Measurements from ENCODE around the gene EBF4.

EBF4 gene, protein sequence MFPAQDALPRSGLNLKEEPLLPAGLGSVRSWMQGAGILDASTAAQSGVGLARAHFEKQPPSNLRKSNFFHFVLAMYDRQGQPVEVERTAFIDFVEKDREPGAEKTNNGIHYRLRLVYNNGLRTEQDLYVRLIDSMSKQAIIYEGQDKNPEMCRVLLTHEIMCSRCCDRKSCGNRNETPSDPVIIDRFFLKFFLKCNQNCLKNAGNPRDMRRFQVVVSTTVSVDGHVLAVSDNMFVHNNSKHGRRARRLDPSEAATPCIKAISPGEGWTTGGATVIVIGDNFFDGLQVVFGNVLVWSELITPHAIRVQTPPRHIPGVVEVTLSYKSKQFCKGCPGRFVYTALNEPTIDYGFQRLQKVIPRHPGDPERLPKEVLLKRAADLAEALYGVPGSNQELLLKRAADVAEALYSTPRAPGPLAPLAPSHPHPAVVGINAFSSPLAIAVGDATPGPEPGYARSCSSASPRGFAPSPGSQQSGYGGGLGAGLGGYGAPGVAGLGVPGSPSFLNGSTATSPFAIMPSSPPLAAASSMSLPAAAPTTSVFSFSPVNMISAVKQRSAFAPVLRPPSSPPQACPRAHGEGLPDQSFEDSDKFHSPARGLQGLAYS

DNA sequence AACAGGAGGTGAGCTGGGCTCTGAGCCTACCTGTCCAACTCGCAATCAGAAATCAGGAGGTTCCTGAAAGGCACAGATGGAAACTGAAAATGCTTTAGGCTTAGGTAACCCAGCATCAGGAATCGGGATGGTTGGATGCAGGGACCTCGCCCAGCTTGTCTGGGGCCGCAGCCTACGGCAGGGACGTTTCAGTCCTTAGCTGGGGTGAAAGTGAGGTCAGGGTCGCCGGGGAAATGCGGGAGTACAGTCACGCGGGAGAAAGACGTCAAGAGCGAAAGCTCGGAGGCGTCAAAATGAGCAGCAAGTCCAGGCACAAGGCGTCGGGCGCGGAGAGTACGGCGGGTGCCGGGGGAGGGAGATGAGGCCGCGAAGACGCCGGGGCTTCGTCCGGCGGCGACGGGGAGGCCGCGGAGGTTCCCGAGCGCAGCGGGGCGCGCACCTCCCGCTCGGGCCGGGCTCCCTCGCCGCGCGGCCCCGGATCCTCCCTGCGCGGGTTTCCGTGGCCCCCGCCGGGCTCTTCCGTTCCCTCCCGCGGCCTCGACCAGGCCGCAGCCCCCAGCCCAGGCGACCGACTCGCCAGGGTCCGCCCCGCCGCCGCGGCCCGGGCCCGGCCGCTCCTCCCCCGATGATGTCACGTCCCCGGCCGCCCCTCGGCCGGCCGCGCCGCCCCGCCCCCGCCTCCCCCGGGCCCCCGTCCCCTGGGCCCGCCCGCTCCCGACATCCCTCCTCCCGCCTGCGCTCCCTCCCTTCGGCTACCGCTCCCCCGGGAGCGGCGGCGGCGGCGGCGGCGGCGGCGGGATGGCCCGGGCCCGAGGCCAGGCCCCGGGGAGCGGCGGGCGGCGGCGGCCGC, at the start of gene EBF4:
Gene EBF4 (plus strand): TSS at position 745 of the 850 bp plus-strand sequence. CDS start 866 bp downstream, outside the sequence.
- Mint-ChIP-seq H3K27ac (peak within 1 kb of the TSS; percentile 72), H3K36me3 (ENCODE audit: low read depth) (peaks cover 1% of the 10 kb centered on the region), H3K9me3 (no peaks in the 10 kb centered on the region), H3K4me1 (peaks cover 25% of the 10 kb centered on the region), H3K4me3 (peak within 1 kb of the TSS; percentile 84), H3K27me3 (peaks cover 46% of the 10 kb centered on the region)
- peak; percentile 11 for ATAC-seq
- peak; percentile 32 for DNase-seq

DNA sequence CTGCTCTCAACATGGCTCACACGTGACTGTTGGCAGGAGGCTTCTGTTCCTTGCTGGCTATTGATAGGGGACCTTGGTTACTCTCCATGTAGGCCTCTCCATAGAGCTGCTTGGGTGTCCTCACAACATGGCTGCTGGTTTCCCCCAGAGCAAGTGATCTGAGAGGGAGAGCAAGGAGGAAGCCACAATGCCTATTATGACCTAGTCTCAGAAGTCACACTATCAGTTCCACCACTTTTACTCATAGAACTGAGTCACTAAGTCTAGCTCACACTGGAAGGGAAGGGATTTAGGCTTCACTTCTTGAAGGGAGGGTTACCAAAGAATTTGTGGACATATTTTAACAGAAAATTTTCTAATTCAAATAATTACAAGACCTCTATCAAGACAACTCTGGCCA, 48.9 kb upstream of the EBF4 start:
- Mint-ChIP-seq H3K36me3 (ENCODE audit: low read depth) (no peaks in the 10 kb centered on the region), H3K9me3 (no peaks in the 10 kb centered on the region), H3K4me3 (no peak overlapping the region), H3K4me1 (no peaks in the 10 kb centered on the region), H3K27ac (no peak overlapping the region), H3K27me3 (no peaks in the 10 kb centered on the region)
- DNase-seq (no peak), ATAC-seq (peak; percentile 49)

DNA sequence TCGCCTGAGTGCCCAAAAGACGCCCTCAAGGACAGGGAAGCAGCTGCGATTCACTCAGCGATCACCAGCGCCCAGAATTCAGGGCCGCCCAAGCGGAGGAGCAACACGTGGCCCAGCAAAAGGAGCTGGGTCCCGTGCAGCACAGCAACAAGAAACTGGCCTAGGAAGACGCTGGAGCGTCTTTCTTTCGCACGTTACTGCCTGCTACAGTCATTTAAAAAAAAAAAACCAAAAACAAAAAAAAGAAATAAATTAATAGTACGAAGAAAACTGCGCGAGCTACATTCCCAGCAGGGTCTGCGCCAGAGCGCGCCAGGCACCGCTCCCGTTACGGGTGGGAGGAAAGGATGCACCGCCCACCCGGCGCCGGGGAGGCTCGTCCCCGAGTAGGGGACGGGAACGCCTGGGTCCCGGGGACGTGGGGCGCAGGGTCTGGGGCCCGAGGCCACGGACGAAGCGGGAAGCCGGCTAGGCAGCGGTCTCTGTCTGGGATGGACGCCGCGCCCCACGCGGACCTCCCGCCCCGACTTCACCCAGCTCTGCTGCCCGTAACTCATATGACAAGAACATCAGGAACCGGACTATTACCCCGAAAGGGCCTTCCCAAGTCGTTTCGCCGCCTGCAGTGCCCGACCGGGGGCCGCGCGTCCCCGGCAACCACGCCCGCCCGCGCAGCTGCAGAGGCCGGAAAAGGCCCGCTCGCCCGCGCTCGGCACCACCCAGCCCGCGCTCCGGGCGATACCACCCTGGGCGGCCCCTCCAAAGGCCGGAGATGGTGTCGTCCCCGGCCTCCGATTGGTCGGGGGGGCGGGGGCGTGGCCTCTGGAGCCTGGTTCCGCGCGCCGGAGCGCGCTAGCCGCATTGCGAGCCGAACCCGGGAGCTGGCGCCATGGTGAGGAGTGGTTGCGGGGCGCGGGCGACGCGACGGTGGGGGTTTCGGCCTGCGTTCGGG, 40.5 kb upstream of the EBF4 start, which contains the start of gene NOP56:
Gene NOP56 (plus strand): TSS at position 861 of the 952 bp plus-strand sequence. CDS start 29 bp downstream, at position 890.
- H3K9me3 Mint-ChIP-seq: no peaks in the 10 kb centered on the region
- peak within 1 kb of the TSS; percentile 90 for H3K4me3 Mint-ChIP-seq
- ATAC-seq: peak; percentile 83
- H3K27ac Mint-ChIP-seq: peak within 1 kb of the TSS; percentile 92
- H3K4me1 Mint-ChIP-seq: peaks cover 54% of the 10 kb centered on the region
- H3K27me3 Mint-ChIP-seq: no peaks in the 10 kb centered on the region
- peak; percentile 97 for DNase-seq
- peaks cover 44% of the 10 kb centered on the region for H3K36me3 Mint-ChIP-seq (ENCODE audit: low read depth)

DNA sequence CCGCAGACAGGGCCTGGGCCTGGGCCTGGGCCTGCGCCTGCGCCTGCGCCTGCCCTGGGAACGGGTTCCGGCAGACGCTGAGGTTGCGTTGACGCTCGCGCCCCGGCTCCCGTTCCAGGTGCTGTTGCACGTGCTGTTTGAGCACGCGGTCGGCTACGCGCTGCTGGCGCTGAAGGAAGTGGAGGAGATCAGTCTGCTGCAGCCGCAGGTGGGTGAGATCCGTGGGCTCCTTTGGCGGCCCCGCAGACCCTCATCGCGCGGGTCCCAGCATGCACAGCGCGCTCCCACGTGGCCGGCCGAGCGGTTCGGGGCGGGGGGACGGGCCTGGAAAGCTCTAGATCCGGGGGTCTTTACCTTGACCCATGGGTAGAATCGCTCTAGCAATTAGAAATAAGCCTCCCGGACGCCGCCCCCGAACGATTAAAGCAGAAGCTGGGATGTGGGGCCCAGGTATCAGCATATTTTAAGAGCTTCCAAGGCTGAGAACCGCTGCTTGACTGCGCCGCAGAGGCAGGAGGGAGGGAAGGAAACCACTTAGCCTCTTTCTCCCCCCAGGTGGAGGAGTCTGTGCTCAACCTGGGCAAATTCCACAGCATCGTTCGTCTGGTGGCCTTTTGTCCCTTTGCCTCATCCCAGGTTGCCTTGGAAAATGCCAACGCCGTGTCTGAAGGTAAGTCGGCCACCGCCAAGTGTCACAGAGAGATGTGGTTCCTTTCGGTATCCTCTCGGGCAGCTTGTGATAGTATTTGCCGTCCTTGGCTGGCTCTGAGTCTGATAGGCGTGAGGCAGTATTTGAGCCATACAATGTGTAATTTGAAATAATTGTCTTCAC, 39.6 kb upstream of the EBF4 start:
- H3K4me3 Mint-ChIP-seq: peak overlapping the region; percentile 90
- H3K9me3 Mint-ChIP-seq: no peaks in the 10 kb centered on the region
- peaks cover 52% of the 10 kb centered on the region for H3K36me3 Mint-ChIP-seq (ENCODE audit: low read depth)
- H3K27me3 Mint-ChIP-seq: no peaks in the 10 kb centered on the region
- DNase-seq (peak; percentile 56), ATAC-seq (peak; percentile 33)
- H3K27ac Mint-ChIP-seq: peak overlapping the region; percentile 91
- peaks cover 54% of the 10 kb centered on the region for H3K4me1 Mint-ChIP-seq

DNA sequence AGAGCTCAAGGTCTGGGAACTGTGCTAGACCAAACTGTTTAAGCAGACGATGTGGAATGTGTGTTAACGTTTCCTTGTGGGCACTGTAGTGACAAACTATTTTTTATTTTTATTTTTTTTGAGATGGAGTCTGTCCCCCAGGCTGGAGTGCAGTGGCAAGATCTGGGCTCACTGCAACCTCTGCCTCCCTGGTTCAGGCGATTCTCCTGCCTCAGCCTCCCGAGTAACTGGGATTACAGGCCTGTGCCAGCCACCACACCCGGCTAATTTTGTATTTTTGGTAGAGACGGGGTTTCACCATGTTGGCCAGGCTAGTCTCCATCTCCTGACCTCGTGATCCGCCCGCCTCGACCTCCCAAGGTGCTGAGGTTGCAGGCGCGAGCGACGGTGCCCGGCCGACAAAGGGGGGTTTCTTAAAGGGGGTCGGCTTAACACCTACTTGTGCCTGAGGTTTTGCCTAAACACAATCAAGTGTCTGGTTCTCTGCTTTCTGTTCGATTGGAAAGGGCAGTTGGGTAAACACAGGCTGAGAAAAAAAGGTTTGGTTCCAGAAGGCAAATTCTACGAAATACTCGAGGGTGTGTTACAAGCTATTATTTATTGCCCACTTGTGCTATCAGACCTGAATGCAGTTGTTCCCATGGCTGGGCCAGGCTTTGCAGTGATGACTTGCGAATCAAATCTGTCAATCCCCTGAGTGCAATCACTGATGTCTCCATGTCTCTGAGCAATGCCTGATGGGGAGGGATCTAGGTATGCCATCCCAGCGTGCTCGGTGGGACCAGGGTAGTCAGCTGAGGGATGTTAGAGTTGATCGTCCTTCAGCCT, 38.8 kb upstream of the EBF4 start:
- peaks cover 58% of the 10 kb centered on the region for H3K36me3 Mint-ChIP-seq (ENCODE audit: low read depth)

DNA sequence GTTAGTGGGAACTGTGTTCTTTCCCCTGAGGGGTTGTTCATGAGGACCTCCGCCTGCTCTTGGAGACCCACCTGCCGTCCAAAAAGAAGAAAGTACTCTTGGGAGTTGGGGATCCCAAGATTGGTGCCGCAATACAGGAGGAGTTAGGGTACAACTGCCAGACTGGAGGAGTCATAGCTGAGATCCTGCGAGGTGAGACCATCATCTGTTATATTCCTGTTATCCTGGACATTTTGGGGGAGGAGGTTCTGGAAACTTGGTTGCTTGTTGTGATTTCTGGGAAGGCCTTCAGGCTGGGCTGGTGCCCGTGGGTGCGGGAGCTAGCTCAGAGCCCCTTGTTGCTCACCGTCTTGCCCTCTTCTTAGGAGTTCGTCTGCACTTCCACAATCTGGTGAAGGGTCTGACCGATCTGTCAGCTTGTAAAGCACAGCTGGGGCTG, 38.2 kb upstream of the EBF4 start:
- DNase-seq (no peak), ATAC-seq (no peak)
- Mint-ChIP-seq H3K4me1 (peaks cover 54% of the 10 kb centered on the region), H3K9me3 (no peaks in the 10 kb centered on the region), H3K27me3 (no peaks in the 10 kb centered on the region), H3K27ac (peak overlapping the region; percentile 91), H3K4me3 (peak overlapping the region; percentile 90), H3K36me3 (ENCODE audit: low read depth) (peaks cover 60% of the 10 kb centered on the region)

More for the DNA sequence above, 38.8 kb upstream of the EBF4 start:
- DNase-seq (no peak), ATAC-seq (no peak)
- Mint-ChIP-seq H3K9me3 (no peaks in the 10 kb centered on the region), H3K4me1 (peaks cover 54% of the 10 kb centered on the region), H3K4me3 (peak overlapping the region; percentile 90), H3K27me3 (no peaks in the 10 kb centered on the region), H3K27ac (peak overlapping the region; percentile 91)

DNA sequence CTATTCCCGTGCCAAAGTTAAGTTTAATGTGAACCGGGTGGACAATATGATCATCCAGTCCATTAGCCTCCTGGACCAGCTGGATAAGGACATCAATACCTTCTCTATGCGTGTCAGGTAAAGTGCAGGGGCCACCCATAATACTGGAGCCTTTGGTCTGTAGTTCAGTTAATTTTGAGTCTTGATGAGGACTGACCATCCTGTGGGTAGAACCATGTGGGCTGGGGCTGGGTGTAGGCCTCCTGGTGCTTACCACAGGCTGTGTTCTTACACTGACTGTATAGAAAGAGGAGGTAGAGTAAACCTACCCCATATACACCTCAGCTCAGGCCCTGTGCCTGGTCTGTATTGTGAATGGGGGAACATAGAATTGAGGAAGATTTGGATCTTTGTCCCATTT, 37.7 kb upstream of the EBF4 start:
- Mint-ChIP-seq H3K36me3 (ENCODE audit: low read depth) (peaks cover 62% of the 10 kb centered on the region), H3K9me3 (no peaks in the 10 kb centered on the region), H3K4me1 (peaks cover 51% of the 10 kb centered on the region), H3K27ac (peak overlapping the region; percentile 91), H3K27me3 (no peaks in the 10 kb centered on the region), H3K4me3 (peak overlapping the region; percentile 90)
- ATAC-seq (no peak), DNase-seq (no peak)

DNA sequence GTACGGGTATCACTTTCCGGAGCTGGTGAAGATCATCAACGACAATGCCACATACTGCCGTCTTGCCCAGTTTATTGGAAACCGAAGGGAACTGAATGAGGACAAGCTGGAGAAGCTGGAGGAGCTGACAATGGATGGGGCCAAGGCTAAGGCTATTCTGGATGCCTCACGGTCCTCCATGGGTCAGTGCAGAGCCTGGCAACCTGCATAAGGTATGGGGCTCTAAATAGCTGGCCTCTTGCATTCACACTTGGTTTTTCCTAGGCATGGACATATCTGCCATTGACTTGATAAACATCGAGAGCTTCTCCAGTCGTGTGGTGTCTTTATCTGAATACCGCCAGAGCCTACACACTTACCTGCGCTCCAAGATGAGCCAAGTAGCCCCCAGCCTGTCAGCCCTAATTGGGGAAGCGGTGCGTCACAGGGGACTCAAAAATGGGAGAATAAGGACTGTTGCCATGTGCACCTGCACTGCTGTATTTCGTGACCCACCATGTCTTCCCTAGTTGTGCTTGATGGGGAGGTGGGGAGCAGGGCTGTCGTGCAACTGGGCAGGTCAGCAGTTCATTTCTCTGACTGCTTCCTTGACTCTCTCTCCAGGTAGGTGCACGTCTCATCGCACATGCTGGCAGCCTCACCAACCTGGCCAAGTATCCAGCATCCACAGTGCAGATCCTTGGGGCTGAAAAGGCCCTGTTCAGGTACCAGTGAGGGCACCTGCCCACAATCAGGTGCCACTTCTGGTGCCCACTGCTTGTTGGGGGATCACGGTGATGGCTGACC, 37.1 kb upstream of the EBF4 start:
- DNase-seq: no peak
- peaks cover 63% of the 10 kb centered on the region for H3K36me3 Mint-ChIP-seq (ENCODE audit: low read depth)
- H3K9me3 Mint-ChIP-seq: no peaks in the 10 kb centered on the region
- peak overlapping the region; percentile 91 for H3K27ac Mint-ChIP-seq
- peaks cover 47% of the 10 kb centered on the region for H3K4me1 Mint-ChIP-seq
- H3K4me3 Mint-ChIP-seq: peak overlapping the region; percentile 90
- no peaks in the 10 kb centered on the region for H3K27me3 Mint-ChIP-seq
- no peak for ATAC-seq

DNA sequence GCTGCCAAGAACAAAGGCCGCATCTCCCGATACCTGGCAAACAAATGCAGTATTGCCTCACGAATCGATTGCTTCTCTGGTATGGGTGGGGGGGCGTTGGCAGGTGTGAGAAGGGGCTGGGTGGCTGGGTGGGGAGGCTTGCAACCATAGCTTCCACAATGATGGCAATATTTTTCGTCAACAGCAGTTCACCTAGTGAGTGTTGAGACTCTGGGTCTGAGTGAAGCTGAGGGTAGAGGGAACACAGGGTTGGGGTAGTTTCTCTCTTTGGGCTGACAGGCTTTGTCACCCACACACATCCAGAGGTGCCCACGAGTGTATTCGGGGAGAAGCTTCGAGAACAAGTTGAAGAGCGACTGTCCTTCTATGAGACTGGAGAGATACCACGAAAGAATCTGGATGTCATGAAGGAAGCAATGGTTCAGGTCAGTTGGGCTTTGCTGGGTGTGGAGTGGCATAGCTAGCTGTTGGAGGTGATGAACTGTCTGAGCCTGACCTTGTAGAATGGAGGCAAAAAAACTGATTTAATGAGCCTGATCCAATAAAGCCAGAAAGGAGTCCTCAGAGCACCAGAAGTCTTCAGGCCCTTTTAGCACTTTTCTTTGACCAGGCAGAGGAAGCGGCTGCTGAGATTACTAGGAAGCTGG, 36.0 kb upstream of the EBF4 start:
- peaks cover 40% of the 10 kb centered on the region for H3K4me1 Mint-ChIP-seq
- no peak for ATAC-seq
- H3K9me3 Mint-ChIP-seq: no peaks in the 10 kb centered on the region
- peak overlapping the region; percentile 83 for H3K27ac Mint-ChIP-seq
- H3K4me3 Mint-ChIP-seq: peak overlapping the region; percentile 90
- no peaks in the 10 kb centered on the region for H3K27me3 Mint-ChIP-seq
- H3K36me3 Mint-ChIP-seq (ENCODE audit: low read depth): peaks cover 66% of the 10 kb centered on the region
- peak; percentile 6 for DNase-seq

DNA sequence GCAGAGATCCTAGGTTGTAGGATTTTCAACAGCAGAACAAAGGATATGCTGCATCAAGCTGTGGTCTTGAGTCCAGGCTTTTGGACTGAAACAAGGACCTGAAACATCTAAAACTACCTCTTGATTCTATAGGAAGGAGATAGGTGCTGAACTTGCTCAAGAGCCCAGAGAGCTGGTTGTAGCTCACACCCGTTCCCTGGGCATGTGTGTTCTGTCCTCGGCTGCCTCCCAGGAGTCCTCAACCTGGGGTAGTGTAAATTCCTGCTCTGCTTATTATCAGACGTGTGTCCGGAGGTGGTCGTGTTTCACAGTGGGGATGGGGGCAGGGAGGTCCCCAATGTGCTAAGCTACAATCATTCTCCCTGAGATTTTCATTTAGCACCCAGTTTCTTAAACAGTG, 35.3 kb upstream of the EBF4 start:
- no peak for ATAC-seq
- Mint-ChIP-seq H3K36me3 (ENCODE audit: low read depth) (peaks cover 72% of the 10 kb centered on the region), H3K27me3 (no peaks in the 10 kb centered on the region), H3K4me3 (peak overlapping the region; percentile 90), H3K9me3 (no peaks in the 10 kb centered on the region), H3K27ac (peak overlapping the region; percentile 83), H3K4me1 (peaks cover 42% of the 10 kb centered on the region)
- peak; percentile 12 for DNase-seq

DNA sequence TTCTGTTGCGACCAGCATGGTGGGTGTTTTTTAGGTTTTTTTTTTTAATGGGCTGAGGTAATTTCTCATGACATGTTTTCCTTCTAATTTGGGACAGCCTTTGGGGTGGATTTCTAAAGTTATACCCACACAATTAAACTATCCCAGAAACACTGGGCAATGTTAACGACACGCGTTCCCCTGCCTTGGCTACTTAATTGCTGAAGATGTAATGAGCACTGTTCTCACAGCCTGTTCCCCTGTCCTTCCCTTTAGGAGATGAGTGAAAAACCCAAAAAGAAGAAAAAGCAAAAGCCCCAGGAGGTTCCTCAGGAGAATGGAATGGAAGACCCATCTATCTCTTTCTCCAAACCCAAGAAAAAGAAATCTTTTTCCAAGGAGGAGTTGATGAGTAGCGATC, 34.9 kb upstream of the EBF4 start:
- no peaks in the 10 kb centered on the region for H3K27me3 Mint-ChIP-seq
- no peaks in the 10 kb centered on the region for H3K9me3 Mint-ChIP-seq
- H3K27ac Mint-ChIP-seq: peak overlapping the region; percentile 83
- peak overlapping the region; percentile 90 for H3K4me3 Mint-ChIP-seq
- ATAC-seq: no peak
- peaks cover 43% of the 10 kb centered on the region for H3K4me1 Mint-ChIP-seq
- DNase-seq: no peak
- peaks cover 72% of the 10 kb centered on the region for H3K36me3 Mint-ChIP-seq (ENCODE audit: low read depth)
